Erythroblast (primary cell): Measurements from ENCODE around the gene SPEF2.

Source experiments
- GATA1 ChIP-seq: IDR thresholded peaks from 2 replicates; pipeline ENCODE4 v1.6.1; 2011; ENCODE audit warnings: low read depth, mild to moderate bottlenecking, control low read depth, low read length, moderate library complexity
- POLR2A ChIP-seq: IDR thresholded peaks from 2 replicates; pipeline ENCODE4 v1.6.1; 2011; ENCODE audit warnings: mild to moderate bottlenecking, low read length

GRCh38 chr5:35819026-35819425 lies 201.4 kb downstream of the SPEF2 start:
- TF ChIP-seq POLR2A (no peak), GATA1 (no peak)
